Neural cell (in vitro differentiated cells): ENCODE data around the gene TGFBR3L.

Experiments used
- EP300 ChIP-seq: fragments of 450-650 bp; conservative IDR thresholded peaks from 2 replicates; pipeline ENCODE4 v1.6.1; 2014; ENCODE audit warnings: antibody characterized with exemption, mild to moderate bottlenecking, moderate library complexity; ENCODE audit not compliant: poor library complexity, severe bottlenecking
- TF ChIP-seq, protein P1 (sequence below): fragments of 450-650 bp; IDR thresholded peaks from 2 replicates; pipeline ENCODE4 v1.5.1; 2014; ENCODE audit warnings: antibody characterized with exemption, mild to moderate bottlenecking, moderate library complexity; ENCODE audit not compliant: poor library complexity, severe bottlenecking

DNA sequence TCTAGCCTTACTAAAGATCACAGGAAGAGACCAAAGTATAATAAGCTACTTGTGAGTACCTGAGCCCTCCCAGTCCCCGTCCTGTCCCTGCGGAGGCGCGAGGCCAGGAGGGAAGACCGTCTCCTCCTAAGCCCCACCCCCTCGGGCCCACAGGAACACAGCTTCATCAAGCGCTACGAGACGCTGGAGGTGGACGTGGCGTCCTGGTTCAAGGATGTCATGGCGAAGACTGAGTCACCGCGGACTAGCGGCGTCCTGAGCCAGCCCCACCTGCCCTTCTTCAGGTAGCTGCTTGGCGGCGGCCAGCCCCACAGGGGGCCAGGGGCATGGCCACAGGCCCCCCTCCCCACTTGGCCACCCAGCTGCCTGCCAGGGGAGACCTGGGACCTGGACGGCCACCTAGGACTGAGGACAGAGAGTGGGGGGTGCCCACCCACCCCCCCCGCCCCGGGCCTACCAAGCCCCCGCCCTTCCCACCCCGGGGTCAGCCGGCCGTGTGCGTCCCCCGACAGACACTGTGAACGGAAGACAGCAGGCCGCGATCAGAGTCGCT lies 2.4 kb upstream of the TGFBR3L start:
- TF ChIP-seq EP300: no peak
- TF ChIP-seq, protein P1, sequence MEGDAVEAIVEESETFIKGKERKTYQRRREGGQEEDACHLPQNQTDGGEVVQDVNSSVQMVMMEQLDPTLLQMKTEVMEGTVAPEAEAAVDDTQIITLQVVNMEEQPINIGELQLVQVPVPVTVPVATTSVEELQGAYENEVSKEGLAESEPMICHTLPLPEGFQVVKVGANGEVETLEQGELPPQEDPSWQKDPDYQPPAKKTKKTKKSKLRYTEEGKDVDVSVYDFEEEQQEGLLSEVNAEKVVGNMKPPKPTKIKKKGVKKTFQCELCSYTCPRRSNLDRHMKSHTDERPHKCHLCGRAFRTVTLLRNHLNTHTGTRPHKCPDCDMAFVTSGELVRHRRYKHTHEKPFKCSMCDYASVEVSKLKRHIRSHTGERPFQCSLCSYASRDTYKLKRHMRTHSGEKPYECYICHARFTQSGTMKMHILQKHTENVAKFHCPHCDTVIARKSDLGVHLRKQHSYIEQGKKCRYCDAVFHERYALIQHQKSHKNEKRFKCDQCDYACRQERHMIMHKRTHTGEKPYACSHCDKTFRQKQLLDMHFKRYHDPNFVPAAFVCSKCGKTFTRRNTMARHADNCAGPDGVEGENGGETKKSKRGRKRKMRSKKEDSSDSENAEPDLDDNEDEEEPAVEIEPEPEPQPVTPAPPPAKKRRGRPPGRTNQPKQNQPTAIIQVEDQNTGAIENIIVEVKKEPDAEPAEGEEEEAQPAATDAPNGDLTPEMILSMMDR: no peak
